GM08714 (cell line): ENCODE results near the gene STOML2.

ENCODE experiments used
- H3K4me3 ChIP-seq: fragments of 200-500 bp; sonication (Bioruptor generic); 2 replicates; pipeline ENCODE4 v1.5.1; 2014; ENCODE audit warnings: mild to moderate bottlenecking, low read length, inconsistent platforms
- ZNF274 ChIP-seq: IDR thresholded peaks from 2 replicates; pipeline ENCODE4 v1.6.1; 2012; ENCODE audit warnings: mild to moderate bottlenecking, low read depth, low read length

STOML2 gene

DNA sequence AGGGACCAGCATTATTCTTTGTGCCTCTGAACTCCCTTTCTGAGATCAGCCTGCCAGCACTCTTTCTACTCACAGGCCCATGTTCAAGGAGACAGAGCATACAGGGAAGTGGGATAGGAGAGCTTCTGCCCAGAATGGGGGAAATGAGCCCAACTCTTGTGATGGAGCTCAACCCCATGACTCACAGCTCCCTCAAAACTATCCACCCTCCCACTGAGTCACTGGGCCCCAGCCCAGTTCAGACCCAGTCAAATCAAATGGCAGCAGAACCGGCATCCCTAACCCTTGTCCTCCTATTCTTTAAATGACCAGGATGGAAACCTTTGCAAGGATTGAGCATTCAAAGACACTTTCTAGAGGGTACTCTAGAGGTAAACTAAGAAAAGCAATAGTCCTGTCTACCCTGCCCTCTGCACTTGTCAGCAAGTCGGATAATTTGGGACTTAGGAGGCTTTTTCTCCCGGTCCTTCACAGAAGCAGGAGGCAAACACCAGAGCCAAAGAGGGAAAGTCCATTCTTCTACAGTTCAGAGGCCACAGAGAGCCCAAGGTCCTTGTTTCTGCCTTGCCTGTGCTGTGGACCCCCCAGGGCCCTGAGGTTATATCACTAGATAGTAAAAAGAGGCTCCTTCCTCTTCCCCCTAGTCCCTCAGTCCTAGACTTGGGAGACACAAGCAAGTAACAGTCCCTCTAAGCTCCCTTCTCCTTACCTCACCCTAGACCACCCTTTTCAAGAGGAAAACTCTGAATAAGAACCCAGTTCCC is 9.5 kb upstream of the STOML2 start:
- H3K4me3 ChIP-seq: no peak overlapping the region
- TF ChIP-seq ZNF274: no peak

DNA sequence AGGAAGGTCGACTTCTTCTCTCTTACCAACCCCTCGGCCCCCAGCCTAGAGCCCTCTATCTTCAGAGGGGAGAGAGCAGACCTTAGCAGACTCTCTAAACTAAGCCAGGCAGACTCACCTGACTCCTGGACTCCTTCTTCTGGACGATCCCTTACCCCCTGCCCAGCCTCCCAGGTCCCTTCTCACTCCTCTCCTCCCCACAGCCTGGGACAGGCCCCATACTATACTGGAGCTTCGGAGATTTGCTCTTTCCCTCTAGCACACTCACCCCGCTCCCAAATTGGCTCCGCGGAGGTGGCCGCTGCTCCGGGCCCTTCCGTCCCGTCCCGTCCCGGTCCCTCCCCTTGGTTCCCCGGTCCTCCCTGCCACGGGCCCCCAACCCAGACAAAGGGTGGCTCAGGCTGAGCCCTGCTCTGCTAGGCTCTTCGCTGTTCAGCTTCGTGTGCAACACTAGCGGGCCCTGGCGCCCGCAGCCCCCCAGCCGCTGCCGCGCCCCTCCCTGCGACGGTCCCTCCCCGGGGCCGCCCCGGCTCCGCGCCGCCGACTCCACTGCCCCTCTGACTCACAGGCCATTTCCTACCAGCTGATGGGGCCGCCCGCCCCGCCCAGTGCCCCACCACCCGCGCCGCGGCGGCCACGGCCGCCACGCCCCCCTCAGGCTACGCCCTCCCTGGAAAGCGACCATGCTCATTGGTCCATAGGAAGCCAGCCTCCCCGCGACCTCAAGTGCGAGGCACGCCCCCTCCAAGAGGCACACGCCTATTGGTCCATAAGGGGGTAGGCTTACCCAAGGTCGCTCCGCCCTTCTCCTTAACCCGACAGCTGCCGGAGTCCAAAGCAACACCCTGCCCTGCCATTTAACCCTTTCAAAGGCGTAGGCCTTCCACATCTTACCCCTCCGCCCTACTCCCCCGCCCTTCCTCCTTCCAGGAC is 8.3 kb upstream of the STOML2 start:
- H3K4me3 ChIP-seq: peak overlapping the region; percentile 73; the same call in 1 of the 2 replicates
- TF ChIP-seq ZNF274: no peak

DNA sequence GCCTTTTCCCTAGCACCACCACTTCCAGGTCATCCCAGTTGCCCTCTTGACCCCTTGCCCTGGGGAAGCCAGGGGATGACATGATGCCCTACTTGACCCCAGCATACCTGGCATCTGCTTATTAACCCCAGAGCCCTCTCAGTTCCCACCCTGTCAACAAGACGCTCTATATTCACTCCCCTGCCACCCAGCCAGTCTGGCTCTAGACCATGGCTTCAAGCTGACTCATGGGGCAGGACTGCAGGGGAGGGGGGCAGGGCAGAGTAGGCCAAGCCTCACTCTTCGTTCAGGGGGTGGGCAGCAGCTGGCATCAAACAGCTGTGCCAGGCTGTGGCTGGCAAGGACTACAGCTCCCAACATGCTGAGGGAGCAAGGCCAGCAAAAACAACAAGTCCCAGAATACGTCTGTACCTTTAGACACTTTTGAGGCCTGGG is 7.4 kb upstream of the STOML2 start:
- TF ChIP-seq ZNF274: no peak
- no peak overlapping the region for H3K4me3 ChIP-seq

DNA sequence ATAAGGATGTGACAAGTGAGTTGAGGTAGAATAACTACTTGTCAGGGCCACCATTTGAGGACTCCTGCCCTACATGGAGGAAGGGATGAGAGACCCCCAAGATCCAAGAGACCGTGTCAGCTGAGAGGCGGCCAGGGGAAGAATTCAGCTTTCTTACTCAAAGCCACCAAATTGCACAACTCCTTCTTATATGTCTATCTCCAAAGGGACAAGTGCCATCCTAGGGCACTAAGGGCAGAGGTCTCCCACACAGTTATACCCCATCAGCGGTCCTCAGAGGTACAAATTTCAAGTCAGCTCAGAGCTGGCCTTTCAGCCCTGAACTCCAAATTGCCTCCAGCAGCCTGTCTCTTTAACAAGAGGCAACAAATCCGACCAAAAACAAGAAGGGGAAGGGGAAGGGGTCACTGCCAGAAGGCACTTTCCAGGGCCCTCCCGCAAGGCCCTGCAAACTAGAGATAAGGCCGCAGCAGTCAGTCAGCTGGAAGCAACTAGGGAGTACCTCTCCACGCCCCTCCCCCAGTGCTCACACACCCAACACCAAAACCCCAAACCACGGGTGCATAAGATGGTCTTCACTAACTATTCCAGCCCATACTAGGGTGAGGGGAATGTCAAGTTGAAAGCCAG is 6.1 kb upstream of the STOML2 start:
- no peak for TF ChIP-seq ZNF274
- H3K4me3 ChIP-seq: no peak overlapping the region

DNA sequence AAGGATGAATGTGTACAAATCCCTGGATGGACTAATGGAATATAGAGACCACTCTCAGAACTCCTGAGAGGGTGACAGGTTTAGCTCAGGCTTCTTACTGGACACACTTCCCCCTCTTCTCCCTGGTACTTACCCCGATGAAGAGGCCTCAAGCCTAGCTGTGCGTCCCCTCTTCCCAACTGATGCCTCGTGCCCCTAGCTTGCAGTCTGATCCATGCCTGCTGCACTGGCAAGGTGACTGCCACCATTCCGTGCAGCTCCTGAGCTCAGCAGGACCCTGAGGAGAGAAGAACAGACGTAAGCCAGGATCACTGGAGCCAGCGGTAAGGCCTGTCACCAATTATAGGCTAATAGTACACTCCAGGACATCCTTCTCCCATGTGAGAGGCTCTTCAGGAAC is 5.5 kb upstream of the STOML2 start:
- no peak for TF ChIP-seq ZNF274
- no peak overlapping the region for H3K4me3 ChIP-seq

DNA sequence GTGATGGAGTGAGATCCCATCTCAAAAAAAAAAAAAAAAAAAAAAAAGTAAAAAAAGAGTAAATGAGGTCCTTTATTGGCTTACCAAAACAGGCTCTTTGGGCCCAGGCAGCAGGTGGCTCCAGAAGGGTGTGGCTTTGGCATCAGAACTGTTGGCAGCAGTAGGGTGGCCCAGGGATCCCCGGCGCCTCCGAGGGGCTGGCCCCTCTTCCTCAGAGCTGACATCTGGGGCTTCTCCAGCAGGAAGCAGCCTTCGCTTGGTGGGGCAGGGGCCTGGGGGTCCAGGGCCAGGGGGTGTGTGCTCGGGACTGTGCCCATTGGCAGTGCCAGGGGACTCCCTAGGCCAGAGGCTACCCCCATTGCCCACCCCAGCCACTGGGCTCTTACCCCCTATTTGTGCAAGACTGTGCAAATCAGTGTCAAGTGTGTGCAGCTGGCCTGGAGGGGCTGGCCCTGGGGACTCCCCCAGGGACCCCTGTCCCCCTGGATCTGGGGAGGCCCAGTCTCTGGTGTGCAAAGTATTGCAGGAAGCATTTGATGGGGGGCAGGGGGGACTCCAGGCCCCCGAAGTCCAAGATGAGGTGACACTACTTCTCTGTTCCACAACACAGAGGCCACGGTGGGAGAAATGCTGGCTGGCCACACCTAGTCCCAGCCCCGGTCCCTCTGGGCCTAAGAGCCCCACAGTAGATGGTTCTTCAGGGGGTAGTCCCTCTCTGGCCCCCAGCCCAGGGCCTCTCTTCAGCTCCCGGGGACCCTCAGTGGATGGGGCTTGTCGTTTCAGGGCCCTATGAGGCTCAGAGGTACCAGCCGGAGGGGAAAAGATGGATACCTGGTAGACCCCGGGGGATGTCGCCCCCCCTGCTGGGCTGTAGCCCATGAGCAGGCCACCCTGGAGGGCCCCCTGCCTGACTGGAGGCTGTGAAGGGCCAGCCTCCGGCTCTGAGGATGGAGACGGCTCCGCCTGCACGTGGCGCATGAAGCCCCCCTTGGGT is 4.7 kb upstream of the STOML2 start:
- no peak for TF ChIP-seq ZNF274
- H3K4me3 ChIP-seq: no peak overlapping the region

DNA sequence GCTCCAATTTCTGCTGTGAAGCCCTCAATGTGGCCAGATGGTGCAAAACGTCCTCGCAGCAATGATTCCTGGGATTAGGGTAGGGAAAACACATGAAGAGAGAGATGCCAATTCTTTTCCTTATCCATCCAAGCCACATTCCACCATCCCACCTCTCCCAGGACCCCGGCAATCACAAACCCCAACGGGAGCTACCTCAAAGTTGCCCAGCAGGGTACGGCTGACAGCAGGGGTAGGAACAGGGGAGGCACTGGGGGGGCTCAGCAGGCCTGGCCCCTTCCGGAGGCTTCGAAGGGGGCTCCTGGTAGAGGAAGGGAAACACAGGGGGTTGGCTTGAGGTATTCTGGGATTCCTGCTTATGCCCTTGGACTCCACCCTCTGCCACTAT is 3.4 kb upstream of the STOML2 start:
- no peak for TF ChIP-seq ZNF274
- H3K4me3 ChIP-seq: no peak overlapping the region

DNA sequence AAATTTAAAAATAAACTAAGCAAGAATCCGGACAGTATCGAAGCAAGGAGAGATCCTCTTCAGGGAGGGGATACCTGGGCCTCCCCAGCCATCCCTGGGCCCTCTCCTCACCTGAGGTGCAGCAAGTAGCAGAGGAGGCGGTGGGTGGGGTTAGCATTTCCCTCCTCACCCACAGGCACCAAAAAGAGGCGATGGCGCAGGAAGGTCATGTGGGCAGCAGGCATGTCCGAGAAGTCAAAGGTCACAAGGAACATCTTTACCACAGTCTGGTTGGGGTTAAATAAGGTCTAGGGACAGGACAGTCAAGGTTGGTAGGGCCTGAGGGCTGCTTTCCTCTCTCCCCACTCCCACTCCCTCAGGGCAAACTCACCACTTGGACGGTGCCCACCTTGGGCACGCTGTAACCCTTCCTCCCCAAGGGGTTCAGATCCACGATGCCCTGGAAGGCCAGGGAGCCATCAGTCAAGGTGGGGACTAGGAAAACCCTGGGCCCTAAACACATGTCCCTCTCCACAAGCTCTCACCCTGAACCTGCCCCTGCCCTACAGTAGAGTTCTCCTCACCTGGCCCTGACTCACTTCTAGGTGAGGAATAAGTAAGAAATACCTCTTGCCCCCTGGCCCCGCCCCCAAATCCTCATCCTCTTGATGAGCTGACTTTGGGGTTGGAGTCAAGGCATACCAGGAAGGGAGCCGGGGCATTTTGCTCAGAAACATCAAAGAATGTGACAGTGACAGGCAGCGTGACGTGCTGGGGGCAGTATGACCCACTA is 2.8 kb upstream of the STOML2 start:
- H3K4me3 ChIP-seq: no peak overlapping the region
- no peak for TF ChIP-seq ZNF274

DNA sequence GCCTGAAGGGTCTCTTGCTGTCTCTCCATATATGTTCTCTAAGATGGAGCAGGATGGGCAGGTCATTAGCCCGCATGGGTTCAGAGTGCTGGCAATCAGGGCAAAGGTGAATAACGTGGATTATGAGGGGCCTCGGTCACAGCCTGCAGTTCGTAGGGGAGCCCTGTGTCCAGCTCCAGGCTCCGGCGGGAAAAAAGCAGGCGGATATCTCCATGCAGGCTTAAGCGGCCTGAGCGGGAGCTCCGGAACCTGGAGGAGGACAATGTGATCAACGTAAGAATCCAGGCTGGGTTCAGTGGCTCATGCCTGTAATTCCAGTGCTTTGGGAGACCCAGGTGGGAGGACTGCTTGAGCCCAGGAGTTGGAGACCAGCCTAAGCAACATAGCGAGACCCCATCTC is 2.2 kb upstream of the STOML2 start:
- no peak for TF ChIP-seq ZNF274
- no peak overlapping the region for H3K4me3 ChIP-seq

DNA sequence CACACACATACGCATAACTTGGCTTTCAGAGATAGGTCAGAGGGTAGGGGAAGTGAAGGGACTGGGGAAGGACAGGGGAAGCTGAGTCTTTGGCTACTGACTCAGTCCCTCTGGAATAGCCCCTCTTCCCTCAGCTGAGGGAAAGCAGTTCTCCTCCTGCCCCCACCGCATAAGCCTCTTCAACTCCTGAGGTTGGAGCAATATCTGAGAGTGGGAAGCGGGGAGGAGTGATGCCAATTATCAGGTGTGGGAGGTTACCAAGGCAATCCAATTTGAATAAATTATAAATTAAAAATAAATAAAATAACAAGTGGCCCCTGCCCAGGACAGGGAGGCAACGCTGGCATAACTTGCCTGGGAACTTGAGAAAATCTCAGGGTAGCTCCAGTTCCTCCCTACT is 1.7 kb upstream of the STOML2 start:
- TF ChIP-seq ZNF274: no peak
- no peak overlapping the region for H3K4me3 ChIP-seq

DNA sequence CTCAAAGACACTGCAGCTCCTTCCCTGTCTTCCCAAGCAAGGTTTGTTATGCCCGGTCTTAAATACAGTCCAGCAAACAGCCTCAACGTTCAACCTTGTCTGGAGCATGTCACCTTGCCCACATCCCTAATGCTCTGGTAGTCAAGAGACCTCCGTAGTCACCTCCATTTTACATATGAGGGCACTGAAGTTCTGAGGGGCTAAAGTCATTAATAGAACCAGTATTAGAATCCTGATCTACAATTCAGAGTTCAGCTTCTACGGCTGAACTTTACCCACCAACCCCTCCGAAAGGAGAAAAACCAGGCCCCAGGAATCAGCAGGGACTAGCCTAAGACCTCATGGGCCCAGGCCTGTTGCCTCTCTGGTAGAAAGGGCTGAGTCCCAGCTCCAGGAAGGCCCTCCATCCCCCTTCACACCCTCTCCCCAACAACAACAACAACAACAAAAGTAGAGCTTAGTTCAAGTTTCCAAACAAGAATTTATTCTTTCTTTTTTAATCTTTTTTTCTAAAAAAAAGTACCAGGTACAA is 795 bp upstream of the STOML2 start:
- H3K4me3 ChIP-seq: peak overlapping the region; percentile 58; the same call in 1 of the 2 replicates
- no peak for TF ChIP-seq ZNF274

DNA sequence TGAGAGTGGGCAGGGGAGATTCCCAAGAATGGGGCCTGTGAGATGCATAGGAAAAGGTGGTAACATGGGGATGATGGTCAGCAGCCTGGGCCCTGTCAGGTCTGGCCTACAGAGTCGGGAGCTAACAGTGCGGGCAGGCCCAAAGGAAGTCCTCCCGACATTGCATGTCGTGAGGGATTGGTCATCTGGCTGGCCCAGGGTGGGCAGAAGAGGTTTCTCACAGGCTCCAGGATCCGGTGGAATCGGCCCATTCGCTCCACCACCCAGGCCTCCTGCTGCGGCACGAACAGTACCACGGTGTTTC is 514 bp downstream of the STOML2 start:
- peak overlapping the region; percentile 69 for H3K4me3 ChIP-seq
- TF ChIP-seq ZNF274: no peak

DNA sequence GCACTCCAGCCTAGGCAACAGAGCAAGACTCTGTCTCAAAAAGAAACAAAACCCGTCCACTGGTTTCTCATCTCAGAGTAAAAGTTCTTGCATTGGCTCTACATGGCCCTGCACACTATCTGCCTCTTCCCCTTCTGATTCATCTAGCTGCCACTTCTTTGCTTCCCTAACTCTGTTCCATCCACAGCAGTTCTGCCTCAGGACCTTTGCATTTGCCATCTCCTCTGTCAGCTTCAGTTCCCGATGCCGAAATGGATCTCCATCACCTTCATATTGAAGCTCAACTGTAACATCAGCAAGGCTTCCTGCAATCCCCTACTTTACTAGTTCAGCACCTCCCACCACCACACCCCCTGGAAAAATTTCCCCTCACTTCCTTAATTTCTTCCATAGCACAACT is 5.4 kb downstream of the STOML2 start:
- no peak overlapping the region for H3K4me3 ChIP-seq
- TF ChIP-seq ZNF274: no peak
